H1 (cell line): ENCODE data around the gene CALCR. TPM values are rescaled to one million over a fixed set of nuclear protein-coding genes. Genes with fewer than 3 reads are reported as not detected.

Experiments used
- ASH2L ChIP-seq: fragments of 200-600, 300-600 bp; sonication (generic); IDR thresholded peaks from one replicate; pipeline ENCODE4 v1.7.1; 2017; ENCODE audit warnings: low read length
- CHD1 ChIP-seq: IDR thresholded peaks from 2 replicates; pipeline ENCODE4 v1.6.1; 2012; ENCODE audit warnings: low read depth, low read length, improper control_type of control experiment
- CHD7 ChIP-seq: fragments of 300-600 bp; sonication (generic); IDR thresholded peaks from 2 replicates; pipeline ENCODE4 v1.7.1; 2012; ENCODE audit warnings: low read length, moderate library complexity, mild to moderate bottlenecking, inconsistent platforms; ENCODE audit not compliant: insufficient replicate concordance
- GTF2F1 ChIP-seq: IDR thresholded peaks from 2 replicates; pipeline ENCODE4 v1.6.1; 2012; ENCODE audit warnings: low read depth, low read length, improper control_type of control experiment, borderline replicate concordance
- JUND ChIP-seq: IDR thresholded peaks from 2 replicates; pipeline ENCODE4 v1.6.1; 2011; ENCODE audit warnings: mild to moderate bottlenecking, improper control_type of control experiment, low read length
- MAX ChIP-seq: IDR thresholded peaks from 2 replicates; pipeline ENCODE4 v1.6.1; 2012; ENCODE audit warnings: inconsistent platforms
- SAP30 ChIP-seq: fragments of 300-600 bp; sonication (generic); IDR thresholded peaks from 2 replicates; pipeline ENCODE4 v1.7.1; 2012; ENCODE audit warnings: low read length, moderate library complexity, mild to moderate bottlenecking, inconsistent platforms; ENCODE audit not compliant: insufficient read depth, insufficient replicate concordance
- SP1 ChIP-seq: IDR thresholded peaks from 2 replicates; pipeline ENCODE4 v1.6.1; 2011; ENCODE audit warnings: low read depth, low read length
- SUZ12 ChIP-seq: fragments of 200-600 bp; sonication (generic); IDR thresholded peaks from 2 replicates; pipeline ENCODE4 v1.6.1; 2012; ENCODE audit warnings: mild to moderate bottlenecking, inconsistent platforms, low read length, moderate library complexity, mixed read lengths
- TAF1 ChIP-seq: IDR thresholded peaks from 2 replicates; pipeline ENCODE4 v1.6.1; 2011; ENCODE audit warnings: mild to moderate bottlenecking, low read depth, low read length
- polyA plus RNA-seq, 7 experiments: library from polyadenylated mRNA; depleted of rRNA in 3 of 7; stranded (reverse) in 5 of 7; unstranded in 2 of 7; fragments of >200 nt in 5 of 7; fragments of 200-250 nt in 2 of 7; gene quantifications; 1 replicate in 5 of 7; 2 replicates in 1 of 7; 4 replicates in 1 of 7; pipeline versions ENCODE4 v1.2.1 to v1.2.3, GENCODE V29; 2011 to 2013; ENCODE audit warnings: missing spikeins in 2 of 7, mixed read lengths in 2 of 7
- total RNA-seq: library from RNA; stranded (reverse); fragmentation: NEBNext Ultra II Directional; extraction: Animal tissue kit (Norgen Biotek cat#: 25700); gene quantifications from 2 replicates; pipeline ENCODE4 v1.2.1, GENCODE V29; 2021

Gene CALCR
- total and polyA plus RNA-seq, 2 of the 8 experiments (the other 6 are each of a cell fraction or from before 2014, with no cell fraction given): 1.0 to 3.6 TPM

- TF ChIP-seq CHD7: no peak
- no peak for TF ChIP-seq JUND
- TF ChIP-seq SP1: no peak
- TF ChIP-seq GTF2F1: no peak
- no peak for TF ChIP-seq TAF1
- no peak for TF ChIP-seq CHD1
- TF ChIP-seq SAP30: no peak
- TF ChIP-seq SUZ12: no peak
- TF ChIP-seq ASH2L: no peak
- no peak for TF ChIP-seq MAX
- TF ChIP-seq, all 59 proteins: peak for 0
These were observed 12.4 kb downstream of the CALCR start (continued) for GRCh38 chr7:93562106-93562505.
